Dermis microvascular lymphatic vessel endothelial cell (primary cell): ENCODE results near the gene GPX6. TPM values are rescaled to one million over a fixed set of nuclear protein-coding genes. Genes with fewer than 3 reads are reported as not detected.
"Not testable (repeated sequence)": the region's sequence is repeated elsewhere in the genome, so short reads cannot be mapped to it uniquely, and the experiment has no call there.

Experiments used
- DNase-seq, 2 donors: peaks; one replicate each; pipeline versions ENCODE4 v3.0.0 to v3.0.0-alpha.2; 2010; ENCODE audit warnings: low read depth in 2 of 2
- total RNA-seq: library from RNA; depleted of rRNA; stranded (reverse); fragments of >200 nt; gene quantifications from 2 replicates; pipeline ENCODE4 v1.2.1, GENCODE V29; 2014

GPX6 gene
- total RNA-seq, 1 donor from 2014 or later, result not detected

DNA sequence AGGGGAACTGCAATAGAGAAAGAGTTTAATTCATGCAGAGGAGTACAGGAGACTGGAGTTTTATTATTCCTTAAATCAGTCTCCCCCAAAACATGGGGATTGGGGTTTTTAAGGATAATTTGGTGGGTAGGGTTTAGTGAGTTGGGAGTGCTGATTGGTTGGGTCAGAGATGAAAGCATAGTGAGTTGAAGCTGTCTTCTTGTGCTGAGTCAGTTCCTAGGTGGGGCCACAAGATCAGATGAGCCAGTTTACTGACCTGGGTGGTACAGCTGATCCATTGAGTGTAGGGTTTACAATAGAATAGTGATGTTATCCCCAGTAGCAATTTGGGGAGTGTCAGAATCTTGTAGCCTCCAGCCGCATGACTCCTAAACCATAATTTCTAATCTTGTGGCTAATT lies 29.1 kb downstream of the GPX6 start:
- DNase-seq, result no peak

DNA sequence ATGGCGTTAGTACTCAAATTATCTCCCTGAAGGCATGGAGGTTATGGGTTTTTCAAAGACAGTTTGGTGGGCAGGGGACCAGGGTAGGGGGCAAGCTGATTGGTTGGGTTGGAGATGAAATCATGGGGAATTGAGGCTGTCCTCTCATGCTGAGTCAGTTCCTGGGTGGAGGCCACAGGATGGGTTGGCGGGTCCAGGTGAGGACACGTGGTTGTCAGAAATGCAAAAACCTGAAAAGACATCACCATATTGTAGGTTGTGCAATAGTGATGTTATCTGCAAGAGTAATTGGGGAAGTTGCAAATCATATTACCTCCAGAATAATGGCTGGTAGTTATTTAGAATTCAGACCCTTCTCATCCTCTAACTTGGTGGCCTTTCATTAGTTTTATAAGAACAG lies 30.1 kb downstream of the GPX6 start:
- no peak for DNase-seq

DNA sequence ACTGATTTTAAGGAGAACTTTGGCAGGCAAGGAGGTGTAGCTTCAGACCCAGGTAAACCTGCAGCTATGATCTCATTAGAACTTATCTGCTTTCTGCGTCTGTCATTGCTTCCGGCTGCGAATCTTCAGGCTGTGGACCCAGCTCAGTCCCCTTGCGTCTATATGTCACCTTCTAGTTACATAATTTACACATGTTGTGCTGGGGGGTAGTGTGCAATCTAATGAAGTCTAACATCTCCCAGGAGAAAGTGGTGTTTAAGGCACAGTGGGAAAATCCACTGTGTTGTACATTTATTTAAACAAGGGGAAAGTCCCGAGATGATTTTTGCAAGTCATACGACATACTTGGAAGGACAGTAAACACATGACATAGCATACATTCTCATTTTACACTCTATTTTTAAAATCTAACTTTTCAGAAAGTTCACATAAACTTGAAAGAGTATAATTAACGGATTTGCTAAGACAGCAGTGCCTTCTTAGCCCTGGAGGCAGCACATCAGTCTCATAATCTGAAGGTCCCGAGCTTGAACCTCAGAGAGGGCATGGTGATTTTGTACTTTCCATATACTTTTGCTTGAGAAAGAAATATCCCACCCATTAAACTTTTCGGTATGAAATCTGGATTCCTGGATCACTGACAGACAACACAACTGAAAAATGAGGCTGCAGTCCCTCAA lies 35.2 kb downstream of the GPX6 start:
- no peak for DNase-seq

DNA sequence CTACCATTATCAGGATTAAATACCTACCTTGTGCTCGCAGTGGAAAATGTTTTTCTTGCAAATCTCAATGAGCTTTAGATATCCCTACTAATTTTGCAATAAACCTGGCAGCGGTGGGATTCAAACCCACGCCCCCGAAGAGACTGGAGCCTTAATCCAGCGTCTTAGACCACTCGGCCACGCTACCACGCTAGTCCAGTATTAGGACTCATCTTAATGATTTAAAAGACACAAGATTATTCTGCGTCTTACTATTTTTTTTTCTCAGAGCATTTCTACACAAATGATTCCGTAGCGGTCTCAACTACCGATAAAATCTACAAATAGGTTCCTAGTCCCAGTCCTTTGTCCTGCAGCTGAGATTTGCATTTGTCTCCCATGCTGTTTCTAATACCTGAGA lies 37.1 kb downstream of the GPX6 start:
- no peak for DNase-seq

DNA sequence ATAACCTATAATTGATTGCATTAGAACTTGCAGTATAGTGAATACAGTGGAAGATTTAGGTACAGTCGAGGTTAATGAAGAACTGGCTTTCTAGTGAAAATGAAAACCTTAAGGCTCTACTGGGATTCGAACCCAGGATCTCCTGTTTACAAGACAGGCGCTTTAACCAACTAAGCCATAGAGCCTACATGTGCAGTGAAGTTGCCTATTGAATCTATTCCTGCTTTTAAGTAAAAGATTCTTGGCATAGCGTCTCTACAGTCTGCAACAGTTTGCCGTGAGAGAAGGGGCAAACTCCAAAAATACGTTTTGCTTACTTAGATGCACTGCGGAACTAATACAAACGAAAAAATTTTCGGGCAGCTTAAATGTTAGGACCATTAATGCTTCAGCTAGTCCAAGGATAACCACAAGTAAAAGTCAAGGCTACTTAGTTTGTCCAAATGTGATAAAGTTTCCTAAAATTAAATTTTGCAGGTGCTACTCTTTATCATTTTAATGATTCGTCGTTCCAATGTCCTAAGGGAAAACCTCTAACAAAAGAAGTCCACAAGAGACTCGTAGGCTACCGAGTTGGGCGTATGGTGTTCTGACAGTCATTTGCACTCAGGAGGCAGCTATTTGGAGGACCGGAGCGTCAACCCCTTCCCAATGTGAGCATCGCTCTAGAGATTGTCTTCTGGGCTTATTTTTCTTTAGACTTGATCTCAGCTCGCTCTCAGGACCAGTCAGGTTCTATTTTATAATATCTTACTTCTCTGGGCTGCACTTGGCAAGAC lies 41.0 kb downstream of the GPX6 start:
- peak; percentile 18 to 63 for DNase-seq

DNA sequence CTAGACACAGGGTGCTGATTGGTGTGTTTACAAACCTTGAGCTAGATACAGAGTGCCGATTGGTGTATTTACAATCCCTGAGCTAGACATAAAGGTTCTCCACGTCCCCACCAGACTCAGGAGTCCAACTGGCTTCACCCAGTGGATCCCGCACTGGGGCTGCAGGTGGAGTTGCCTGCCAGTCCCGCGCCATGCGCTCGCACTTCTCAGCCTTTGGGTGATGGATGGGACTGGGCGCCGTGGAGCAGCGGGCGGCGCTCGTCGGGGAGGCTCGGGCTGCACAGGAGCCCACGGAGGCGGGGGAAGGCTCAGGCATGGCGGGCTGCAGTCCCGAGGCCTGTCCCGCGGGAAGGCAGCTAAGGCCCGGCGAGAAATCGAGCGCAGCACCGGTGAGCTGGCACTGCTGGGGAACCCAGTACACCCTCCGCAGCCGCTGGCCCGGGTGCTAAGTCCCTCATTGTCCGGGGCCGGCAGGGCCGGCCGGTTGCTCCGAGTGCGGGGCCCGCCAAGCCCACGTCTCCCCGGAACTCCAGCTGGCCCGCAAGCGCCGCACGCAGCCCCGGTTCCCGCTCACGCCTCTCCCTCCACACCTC lies 46.3 kb downstream of the GPX6 start:
- DNase-seq, result not testable (repeated sequence)

DNA sequence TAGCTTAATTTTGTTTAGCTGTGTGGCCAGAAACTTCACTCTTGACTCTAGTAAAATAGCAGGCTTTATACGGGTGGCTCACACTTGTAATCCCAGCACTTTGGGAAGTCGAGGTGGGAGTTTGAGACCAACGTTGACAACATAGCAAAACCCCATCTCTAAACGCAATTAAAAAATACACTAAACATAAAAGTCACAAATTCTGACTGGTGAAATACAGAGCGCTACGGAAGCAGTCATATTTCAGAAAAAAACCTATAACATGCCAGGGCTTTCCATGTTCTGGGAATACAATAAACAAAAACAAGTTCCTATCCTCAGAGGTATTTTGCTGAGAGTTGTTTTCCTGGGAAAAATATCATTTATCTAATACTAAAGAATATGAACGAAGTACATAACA lies 47.5 kb downstream of the GPX6 start:
- DNase-seq, result no peak

DNA sequence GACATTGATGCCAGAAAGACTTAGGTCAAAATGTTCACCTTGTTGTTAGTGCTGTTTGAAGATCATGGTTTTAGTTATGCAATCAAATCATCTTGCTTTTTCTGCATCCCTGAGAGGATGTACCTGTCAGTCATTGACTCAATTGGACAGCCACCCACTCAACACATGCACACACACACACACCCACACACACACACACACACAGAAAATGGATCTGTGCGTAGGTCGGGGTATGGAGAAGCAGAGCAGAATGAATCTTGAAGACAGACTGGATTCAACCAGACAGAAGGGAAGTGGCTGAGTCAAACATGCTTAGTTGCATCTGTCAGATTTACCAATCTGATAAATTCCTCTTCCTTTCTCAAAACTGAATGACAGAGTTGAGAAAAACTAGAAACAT lies 53.2 kb downstream of the GPX6 start:
- DNase-seq, result no peak

DNA sequence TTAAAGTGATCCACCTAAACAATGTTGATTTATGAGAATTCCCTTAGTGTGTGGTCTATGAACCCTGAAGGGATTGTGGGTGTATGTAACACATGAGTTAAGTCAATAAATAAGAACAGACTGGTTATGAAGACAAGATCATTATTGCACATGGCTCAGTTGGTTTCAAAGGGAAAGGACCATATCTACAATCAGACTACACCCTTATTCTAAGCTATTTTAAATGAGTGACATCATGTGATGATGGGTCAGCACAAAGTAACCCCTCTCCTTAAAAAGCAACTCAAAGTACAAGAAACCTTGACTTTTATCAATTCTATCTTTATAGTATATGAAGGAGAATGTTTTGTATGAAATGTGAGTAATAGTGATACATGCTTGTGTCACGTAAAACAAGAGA lies 57.0 kb downstream of the GPX6 start:
- no peak for DNase-seq

Other genes starting within 250 kb of the GPX6 start
- 6.4 and 9.0 TPM in 2 replicates for gene ZSCAN26, start 248.7 kb downstream of the GPX6 start, total RNA-seq
- 4.6 and 5.2 TPM in 2 replicates for gene PGBD1, start 234.2 kb downstream of the GPX6 start, total RNA-seq
- 6.6 and 12.1 TPM in 2 replicates for gene ZSCAN31, start 179.6 kb downstream of the GPX6 start, total RNA-seq
- 4.2 and 4.6 TPM in 2 replicates for gene ZKSCAN3, start 165.8 kb downstream of the GPX6 start, total RNA-seq
- gene ZSCAN12, start 116.0 kb downstream of the GPX6 start, total RNA-seq, result 2.1 and 3.2 TPM in 2 replicates
- under 0.01 and 0.26 TPM in 2 replicates for gene ZSCAN23, start 72.3 kb downstream of the GPX6 start, total RNA-seq
- not detected in 2 replicates for gene GPX5, start 10.1 kb upstream of the GPX6 start, total RNA-seq